ENCODE data around the gene GNMT.

DNA sequence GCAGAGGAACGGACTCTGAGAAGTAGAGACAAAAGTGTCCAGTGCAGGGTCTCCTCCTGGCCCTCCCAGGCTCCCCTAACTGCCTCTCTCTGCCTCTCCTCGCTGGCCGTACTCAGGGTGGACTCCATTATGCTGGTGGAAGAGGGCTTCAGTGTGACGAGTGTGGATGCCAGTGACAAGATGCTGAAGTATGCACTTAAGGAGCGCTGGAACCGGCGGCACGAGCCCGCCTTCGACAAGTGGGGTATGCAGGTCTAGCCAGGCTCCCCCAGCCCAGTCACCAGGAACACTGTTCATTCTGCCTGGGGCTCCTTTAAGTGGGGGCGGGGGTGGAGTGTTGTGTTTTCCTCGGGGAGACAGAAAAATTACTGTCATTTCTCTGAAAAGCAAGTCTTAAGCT is 1.5 kb downstream of the GNMT start:
- TF ChIP-seq, protein P1, sequence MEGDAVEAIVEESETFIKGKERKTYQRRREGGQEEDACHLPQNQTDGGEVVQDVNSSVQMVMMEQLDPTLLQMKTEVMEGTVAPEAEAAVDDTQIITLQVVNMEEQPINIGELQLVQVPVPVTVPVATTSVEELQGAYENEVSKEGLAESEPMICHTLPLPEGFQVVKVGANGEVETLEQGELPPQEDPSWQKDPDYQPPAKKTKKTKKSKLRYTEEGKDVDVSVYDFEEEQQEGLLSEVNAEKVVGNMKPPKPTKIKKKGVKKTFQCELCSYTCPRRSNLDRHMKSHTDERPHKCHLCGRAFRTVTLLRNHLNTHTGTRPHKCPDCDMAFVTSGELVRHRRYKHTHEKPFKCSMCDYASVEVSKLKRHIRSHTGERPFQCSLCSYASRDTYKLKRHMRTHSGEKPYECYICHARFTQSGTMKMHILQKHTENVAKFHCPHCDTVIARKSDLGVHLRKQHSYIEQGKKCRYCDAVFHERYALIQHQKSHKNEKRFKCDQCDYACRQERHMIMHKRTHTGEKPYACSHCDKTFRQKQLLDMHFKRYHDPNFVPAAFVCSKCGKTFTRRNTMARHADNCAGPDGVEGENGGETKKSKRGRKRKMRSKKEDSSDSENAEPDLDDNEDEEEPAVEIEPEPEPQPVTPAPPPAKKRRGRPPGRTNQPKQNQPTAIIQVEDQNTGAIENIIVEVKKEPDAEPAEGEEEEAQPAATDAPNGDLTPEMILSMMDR (IDR thresholded peaks at IDR 0.05; ENCODE audit: low read depth, low read length, poor library complexity, severe bottlenecking) = no peak
- no peak for TF ChIP-seq EZH2phosphoT487 (IDR thresholded peaks at IDR 0.05; ENCODE audit: borderline replicate concordance, low read length)
